Neuronal stem cell (in vitro differentiated cells): ENCODE measurements around the gene SYT3.

Experiments
- DNase-seq: peaks from one replicate; pipeline ENCODE4 v3.0.0-alpha.2; 2013; ENCODE audit warnings: low spot score
- H2AFZ ChIP-seq: one replicate; pipeline ENCODE4 v1.6.1; 2013; ENCODE audit warnings: mild to moderate bottlenecking, low read length, inconsistent platforms
- H2AK5ac ChIP-seq: 2 replicates; pipeline ENCODE4 v1.6.1; 2013; ENCODE audit warnings: low read depth, mild to moderate bottlenecking, inconsistent platforms, low read length, moderate library complexity, mixed read lengths
- H2BK120ac ChIP-seq: 2 replicates; pipeline ENCODE4 v1.6.1; 2013; ENCODE audit warnings: low read depth, mild to moderate bottlenecking, inconsistent platforms, low read length, moderate library complexity, mixed read lengths
- H2BK12ac ChIP-seq: one replicate; pipeline ENCODE4 v1.6.1; 2013; ENCODE audit warnings: low read length, inconsistent platforms
- H2BK15ac ChIP-seq: 2 replicates; pipeline ENCODE4 v1.6.1; 2013; ENCODE audit warnings: mild to moderate bottlenecking, low read length, inconsistent platforms, mixed read lengths
- H2BK5ac ChIP-seq: one replicate; pipeline ENCODE4 v1.6.1; 2013; ENCODE audit warnings: inconsistent platforms, mild to moderate bottlenecking, low read length, moderate library complexity
- H3K14ac ChIP-seq: one replicate; pipeline ENCODE4 v1.6.1; 2013; ENCODE audit warnings: low read length, inconsistent platforms
- H3K18ac ChIP-seq: 2 replicates; pipeline ENCODE4 v1.6.1; 2013; ENCODE audit warnings: low read length, inconsistent platforms
- H3K23ac ChIP-seq: 2 replicates; pipeline ENCODE4 v1.6.1; 2013; ENCODE audit warnings: low read depth, mild to moderate bottlenecking, mixed read lengths, low read length, inconsistent platforms; ENCODE audit not compliant: poor library complexity
- H3K27ac ChIP-seq: replicated peaks from 3 replicates; pipeline ENCODE4 v1.5.1; 2013; ENCODE audit warnings: low read length, inconsistent platforms
- H3K27me3 ChIP-seq, 3 experiments: 2 replicates each; pipeline ENCODE4 v1.6.1; 2013; ENCODE audit warnings: low read length in 3 of 3, mild to moderate bottlenecking in 2 of 3, inconsistent platforms in 1 of 3, low read depth in 1 of 3, mixed read lengths in 1 of 3, moderate library complexity in 1 of 3; ENCODE audit not compliant: control insufficient read depth in 3 of 3, insufficient read depth in 3 of 3
- H3K36me3 ChIP-seq, 2 donors: replicated peaks in 1 of 2; 2 replicates each; pipeline ENCODE4 v1.6.1; 2013; ENCODE audit warnings: low read length in 2 of 2; ENCODE audit not compliant: control insufficient read depth in 2 of 2, insufficient read depth in 2 of 2
- H3K4ac ChIP-seq: 2 replicates; pipeline ENCODE4 v1.6.1; 2013; ENCODE audit warnings: inconsistent platforms, mild to moderate bottlenecking, low read length, moderate library complexity
- H3K4me1 ChIP-seq, 2 donors: 1 replicate in 1 of 2; 2 replicates in 1 of 2; pipeline ENCODE4 v1.6.1; 2013; ENCODE audit warnings: low read length in 2 of 2, low read depth in 1 of 2; ENCODE audit not compliant: control insufficient read depth in 2 of 2, insufficient read depth in 1 of 2
- H3K4me2 ChIP-seq: one replicate; pipeline ENCODE4 v1.6.1; 2013; ENCODE audit warnings: mild to moderate bottlenecking, low read length, inconsistent platforms; ENCODE audit not compliant: insufficient read depth, poor library complexity, severe bottlenecking
- H3K4me3 ChIP-seq, 2 donors: 2 replicates each; pipeline ENCODE4 v1.5.1; 2013; ENCODE audit warnings: low read length in 2 of 2, mild to moderate bottlenecking in 2 of 2, inconsistent platforms in 1 of 2, moderate library complexity in 1 of 2
- H3K79me1 ChIP-seq: one replicate; pipeline ENCODE4 v1.6.1; 2013; ENCODE audit warnings: low read depth, mild to moderate bottlenecking, inconsistent platforms, low read length, moderate library complexity
- H3K9ac ChIP-seq: one replicate; pipeline ENCODE4 v1.6.1; 2013; ENCODE audit warnings: mild to moderate bottlenecking, low read depth, low read length, inconsistent platforms; ENCODE audit not compliant: poor library complexity
- H3K9me3 ChIP-seq, 2 donors: replicated peaks in 1 of 2; 2 replicates each; pipeline versions ENCODE3 to v1.6.1; 2013; ENCODE audit warnings: low read length in 2 of 2, mild to moderate bottlenecking in 2 of 2, inconsistent platforms in 1 of 2, low read depth in 1 of 2, mixed read lengths in 1 of 2, moderate library complexity in 1 of 2; ENCODE audit not compliant: control insufficient read depth in 2 of 2, insufficient read depth in 1 of 2
- H4K8ac ChIP-seq: one replicate; pipeline ENCODE4 v1.6.1; 2013; ENCODE audit warnings: low read depth, mild to moderate bottlenecking, inconsistent platforms, low read length, moderate library complexity
- H4K91ac ChIP-seq: one replicate; pipeline ENCODE4 v1.6.1; 2013; ENCODE audit warnings: low read length, low read depth, mild to moderate bottlenecking, inconsistent platforms; ENCODE audit not compliant: poor library complexity
- WGBS, 2 donors: extraction: QIAGEN DNeasy Blood & Tissue Kit; methylation state at CpG; one replicate each; pipeline ENCODE4 v1.1.7; 2013; ENCODE audit warnings: missing lambda C conversion rate in 2 of 2, mixed read lengths in 1 of 2; ENCODE audit not compliant: insufficient read length in 2 of 2, insufficient replicate concordance in 1 of 2; ENCODE audit errors: extremely low coverage in 2 of 2; 5-methylcytosine and 5-hydroxymethylcytosine counted together

Gene SYT3

DNA sequence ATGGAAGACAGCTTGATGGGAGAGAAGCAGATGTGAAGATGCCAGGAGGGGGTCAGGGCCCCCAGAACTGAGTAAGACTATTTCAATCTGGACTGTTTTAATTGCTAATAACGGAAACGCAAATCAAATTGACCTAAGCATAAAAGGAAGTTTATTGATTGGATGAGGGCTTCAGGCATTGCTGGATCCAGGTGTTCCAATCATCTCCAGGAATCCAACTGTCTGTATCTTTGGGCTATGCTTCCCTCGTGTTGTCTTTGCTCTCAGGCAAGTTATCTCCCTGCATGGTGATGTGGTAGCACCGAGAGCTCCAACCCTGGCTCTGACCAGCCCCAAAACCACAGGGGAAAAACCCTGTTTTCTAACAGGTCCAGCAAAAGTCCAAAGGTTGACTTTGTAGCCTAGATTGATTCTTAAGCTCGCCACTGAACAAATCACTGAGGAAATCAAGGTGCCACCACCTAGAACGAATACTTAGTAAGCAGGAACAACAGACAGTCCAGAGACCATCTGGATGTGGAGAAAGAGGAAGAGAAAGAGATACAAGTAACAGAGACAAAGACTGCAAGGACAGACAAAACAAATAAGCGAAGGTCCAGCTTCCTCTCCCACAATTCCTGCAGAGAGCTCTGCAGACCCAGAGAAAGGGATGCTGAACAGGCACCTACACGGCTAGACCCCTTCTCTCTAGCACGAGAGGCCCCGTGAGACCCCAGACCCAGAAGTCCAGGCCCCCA lies 8.4 kb upstream of the SYT3 start:
- no peak overlapping the region for H3K23ac ChIP-seq
- no peaks in the 10 kb centered on the region for H3K36me3 ChIP-seq
- H2BK120ac ChIP-seq: no peak overlapping the region
- H3K27me3 ChIP-seq: peaks cover 3 to 20% (median 3%) of the 10 kb centered on the region in 3 experiments
- no peak overlapping the region for H3K14ac ChIP-seq
- no peak overlapping the region for H3K9ac ChIP-seq
- H3K79me1 ChIP-seq: no peaks in the 10 kb centered on the region
- no peak overlapping the region for H3K4me2 ChIP-seq
- DNase-seq: no peak
- no CpG with 5 or more reads among the region's 10 CpGs for WGBS, 2 donors
- no peak overlapping the region for H3K27ac ChIP-seq
- H4K8ac ChIP-seq: no peak overlapping the region
- H2BK12ac ChIP-seq: no peak overlapping the region
- no peak overlapping the region for H3K4ac ChIP-seq
- peak overlapping the region; percentile 9 for H2BK15ac ChIP-seq
- H2BK5ac ChIP-seq: no peak overlapping the region
- H3K18ac ChIP-seq: no peak overlapping the region
- H3K4me3 ChIP-seq: no peak overlapping the region
- H2AK5ac ChIP-seq: no peak overlapping the region
- peaks cover 7 to 10% of the 10 kb centered on the region in 2 donors for H3K4me1 ChIP-seq
- H2AFZ ChIP-seq: peak overlapping the region; percentile 83
- H4K91ac ChIP-seq: no peak overlapping the region
- peaks cover 0 to 4% of the 10 kb centered on the region in 2 donors for H3K9me3 ChIP-seq

DNA sequence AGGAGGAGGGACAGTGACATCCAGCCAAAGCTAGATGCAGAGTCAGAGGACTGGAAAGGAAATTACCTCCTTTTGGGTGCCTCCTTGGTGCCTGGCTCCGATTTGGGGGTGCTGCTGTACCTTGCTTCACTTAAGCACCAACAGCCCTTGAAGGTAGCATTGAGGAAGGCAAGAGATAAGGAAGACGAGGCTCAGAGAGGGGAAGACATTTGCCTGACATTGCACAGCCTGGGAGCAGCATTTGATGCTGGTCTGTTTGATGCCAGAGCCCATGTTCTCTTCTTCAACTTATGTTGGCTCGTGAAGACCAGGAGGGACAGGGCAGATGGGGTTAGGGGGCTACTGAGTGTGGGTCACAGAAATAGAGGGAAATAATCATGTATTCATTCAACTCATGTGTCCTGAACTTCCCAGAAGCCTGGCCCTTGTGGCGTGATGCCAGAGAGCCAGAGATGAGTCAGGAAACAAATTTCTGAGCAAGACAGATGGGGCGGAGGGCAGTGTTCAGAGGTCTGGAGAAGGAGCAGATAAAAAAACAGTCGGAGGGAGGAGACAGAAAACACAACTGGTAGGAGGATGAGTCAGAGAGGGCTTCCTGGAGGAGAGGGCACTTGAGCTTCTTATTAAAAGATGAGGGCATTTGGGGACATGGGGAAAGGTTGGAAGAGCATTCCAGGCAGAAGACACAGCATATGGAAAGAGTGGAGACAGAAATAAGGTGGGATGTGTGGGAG lies 6.6 kb upstream of the SYT3 start:
- no peak overlapping the region for H2AK5ac ChIP-seq
- H3K79me1 ChIP-seq: no peaks in the 10 kb centered on the region
- H4K91ac ChIP-seq: no peak overlapping the region
- no peak for DNase-seq
- no peak overlapping the region for H4K8ac ChIP-seq
- no peak overlapping the region for H2BK12ac ChIP-seq
- H3K36me3 ChIP-seq: no peaks in the 10 kb centered on the region
- no CpG with 5 or more reads among the region's 6 CpGs for WGBS, 2 donors
- no peak overlapping the region for H2AFZ ChIP-seq
- peaks cover 3 to 20% (median 3%) of the 10 kb centered on the region in 3 experiments for H3K27me3 ChIP-seq
- no peak overlapping the region for H2BK15ac ChIP-seq
- H3K9me3 ChIP-seq: peaks cover 0 to 4% of the 10 kb centered on the region in 2 donors
- peaks cover 7 to 10% of the 10 kb centered on the region in 2 donors for H3K4me1 ChIP-seq
- H3K4me3 ChIP-seq: no peak overlapping the region
- no peak overlapping the region for H2BK120ac ChIP-seq
- no peak overlapping the region for H3K14ac ChIP-seq
- no peak overlapping the region for H2BK5ac ChIP-seq
- H3K4me2 ChIP-seq: no peak overlapping the region
- H3K9ac ChIP-seq: peak overlapping the region; percentile 4
- H3K4ac ChIP-seq: no peak overlapping the region
- H3K18ac ChIP-seq: no peak overlapping the region
- H3K27ac ChIP-seq: no peak overlapping the region
- no peak overlapping the region for H3K23ac ChIP-seq

DNA sequence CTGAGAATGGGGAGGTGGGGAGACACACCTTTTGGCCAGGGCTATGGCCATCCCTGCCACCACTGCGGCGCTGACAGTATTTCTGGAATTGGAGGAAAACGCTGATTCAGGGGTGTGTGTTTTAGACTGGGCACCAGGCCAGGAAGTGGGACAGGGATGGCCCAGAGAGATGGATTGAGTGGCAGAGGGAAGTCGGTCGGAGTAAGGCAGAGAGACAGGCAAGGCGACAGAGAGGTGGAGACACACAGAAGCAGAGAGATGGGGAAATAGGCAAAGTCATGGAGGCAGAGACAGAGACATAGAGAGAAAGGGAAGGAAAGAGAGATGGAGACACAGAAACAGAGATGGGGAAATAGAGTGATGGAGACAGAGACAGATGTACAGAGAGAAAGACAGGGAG lies 5.4 kb upstream of the SYT3 start:
- Histone ChIP-seq H3K9ac (no peak overlapping the region), H2AK5ac (no peak overlapping the region), H3K4me2 (no peak overlapping the region), H3K36me3 (no peaks in the 10 kb centered on the region), H3K27me3 (peaks cover 3 to 20% (median 6%) of the 10 kb centered on the region in 3 experiments), H3K4ac (no peak overlapping the region), H2BK15ac (no peak overlapping the region), H3K4me3 (no peak overlapping the region), H2BK12ac (no peak overlapping the region), H2AFZ (no peak overlapping the region), H3K9me3 (peaks cover 0 to 4% of the 10 kb centered on the region in 2 donors), H2BK5ac (no peak overlapping the region), H3K79me1 (no peaks in the 10 kb centered on the region), H4K91ac (no peak overlapping the region), H3K18ac (no peak overlapping the region), H3K23ac (no peak overlapping the region), H4K8ac (no peak overlapping the region), H3K27ac (no peak overlapping the region), H3K14ac (no peak overlapping the region), H3K4me1 (peaks cover 7 to 10% of the 10 kb centered on the region in 2 donors), H2BK120ac (no peak overlapping the region)
- no CpG with 5 or more reads among the region's 6 CpGs for WGBS, 2 donors
- DNase-seq: no peak

DNA sequence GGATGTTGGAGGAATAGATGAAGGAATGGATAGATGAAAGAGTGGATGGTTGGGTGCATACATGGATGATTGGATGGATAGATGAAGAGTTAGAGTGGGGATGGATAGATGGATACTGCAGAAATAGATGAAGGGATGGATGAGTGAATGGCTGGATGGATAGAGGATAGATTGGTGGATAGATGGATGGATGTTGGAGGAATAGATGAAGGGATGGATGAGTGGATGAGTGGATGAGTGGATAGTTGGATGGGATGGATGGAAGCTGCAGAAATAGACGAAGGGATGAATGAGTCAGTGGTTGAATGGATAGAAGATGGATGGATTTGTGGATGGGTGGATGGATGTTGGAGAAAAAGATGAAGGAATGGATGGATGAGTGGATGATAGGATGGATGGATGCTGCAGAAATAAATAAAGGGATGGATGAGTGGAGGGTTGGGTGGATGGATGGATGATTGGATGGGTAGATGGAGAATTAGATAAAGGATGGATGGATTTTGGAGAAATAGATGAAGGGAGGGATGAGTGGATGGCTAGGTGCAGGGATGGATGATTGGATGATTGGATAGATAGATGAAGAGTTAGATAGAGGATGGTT lies 4.7 kb upstream of the SYT3 start:
- H3K14ac ChIP-seq: no peak overlapping the region
- H3K27ac ChIP-seq: no peak overlapping the region
- H2BK12ac ChIP-seq: no peak overlapping the region
- H3K9ac ChIP-seq: peak overlapping the region; percentile 0
- no peak overlapping the region for H4K8ac ChIP-seq
- H3K4me3 ChIP-seq: no peak overlapping the region
- H3K23ac ChIP-seq: no peak overlapping the region
- H2AFZ ChIP-seq: no peak overlapping the region
- H2BK15ac ChIP-seq: no peak overlapping the region
- H4K91ac ChIP-seq: no peak overlapping the region
- H2AK5ac ChIP-seq: no peak overlapping the region
- H3K18ac ChIP-seq: no peak overlapping the region
- no peaks in the 10 kb centered on the region for H3K36me3 ChIP-seq
- H2BK5ac ChIP-seq: no peak overlapping the region
- WGBS, 2 donors: 100% methylated on average over 1 of the region's 1 CpG; no CpG with 5 or more reads in 1 of the 2 donors
- no peak for DNase-seq
- no peaks in the 10 kb centered on the region for H3K79me1 ChIP-seq
- H3K4me1 ChIP-seq: peaks cover 7 to 9% of the 10 kb centered on the region in 2 donors
- H2BK120ac ChIP-seq: no peak overlapping the region
- H3K4me2 ChIP-seq: no peak overlapping the region
- H3K9me3 ChIP-seq: peaks cover 0 to 4% of the 10 kb centered on the region in 2 donors
- peaks cover 3 to 20% (median 7%) of the 10 kb centered on the region in 3 experiments for H3K27me3 ChIP-seq
- H3K4ac ChIP-seq: no peak overlapping the region
